DMS114 treated with DMSO at 0.1 percent for 48 hours (cell line): ENCODE data around the gene NEB.
"Not testable (repeated sequence)": the region's sequence is repeated elsewhere in the genome, so short reads cannot be mapped to it uniquely, and the experiment has no call there.

Experiments
- DNase-seq: peaks from one replicate; lab custom pipeline; 2025; ENCODE audit not compliant: unreplicated experiment; lab: John Stamatoyannopoulos, UW

The NEB gene

DNA sequence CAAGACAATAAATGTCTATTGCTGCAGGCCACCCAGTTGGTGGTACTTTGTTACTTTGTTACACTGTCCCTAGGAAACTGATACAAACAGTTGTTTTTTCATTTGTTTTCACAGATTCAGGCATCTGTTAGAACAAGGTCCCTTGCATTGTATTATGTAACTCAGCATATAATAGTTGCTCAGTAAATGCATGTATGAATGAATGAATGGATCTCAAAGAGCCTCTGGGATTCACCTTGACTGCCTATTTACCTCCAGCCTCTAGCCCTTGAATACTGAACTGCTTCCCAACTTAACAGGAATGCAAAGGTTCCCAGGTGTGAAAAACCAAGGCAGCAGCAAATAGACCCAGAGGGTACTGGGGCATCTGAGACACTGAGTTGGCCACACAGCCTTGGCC lies 27.4 kb upstream of the NEB start:
- DNase-seq: no peak

DNA sequence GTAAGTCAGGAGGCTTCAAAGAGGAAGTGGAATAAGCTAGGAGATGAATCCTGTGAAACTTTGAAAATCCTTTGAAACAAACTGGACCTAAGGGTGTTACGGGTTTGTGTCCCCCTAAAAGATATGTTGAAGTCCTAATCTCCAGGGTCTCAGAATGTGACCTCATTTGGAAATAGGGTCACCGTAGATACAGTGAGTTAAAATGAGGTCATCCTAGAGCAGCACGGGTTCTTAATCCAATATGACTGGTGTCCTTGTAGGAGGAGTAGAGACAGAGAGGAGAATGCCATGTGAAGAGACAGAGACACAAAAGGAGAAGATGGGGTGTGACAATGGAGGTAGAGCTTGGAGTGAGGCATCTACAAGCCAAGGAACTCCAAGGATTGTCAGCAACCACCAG lies 26.9 kb upstream of the NEB start:
- no peak for DNase-seq

DNA sequence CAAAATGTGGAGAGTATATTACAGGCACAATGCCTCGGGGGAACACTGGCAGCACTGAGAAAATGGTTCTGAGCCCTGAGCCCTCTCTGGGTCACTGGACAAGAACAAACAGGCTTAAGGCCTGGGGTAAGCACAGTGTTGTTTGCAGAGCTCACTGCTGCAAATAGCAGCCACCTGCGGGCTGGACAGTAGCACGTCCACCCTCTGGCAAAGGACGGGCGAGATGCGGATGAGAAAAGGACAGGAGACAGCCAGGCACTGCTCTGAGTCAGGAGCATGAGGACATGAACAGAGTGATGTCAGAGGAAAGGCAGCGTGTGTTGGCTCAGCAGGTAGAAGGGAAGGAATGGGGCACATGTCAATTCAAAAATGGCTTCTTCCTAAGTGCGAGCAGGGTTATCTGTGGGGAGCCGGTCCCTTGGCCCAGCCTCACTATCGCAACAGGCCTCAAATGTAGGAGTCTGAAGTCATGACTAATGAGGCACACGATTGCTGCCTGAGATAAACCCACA lies 25.9 kb upstream of the NEB start:
- DNase-seq: no peak

DNA sequence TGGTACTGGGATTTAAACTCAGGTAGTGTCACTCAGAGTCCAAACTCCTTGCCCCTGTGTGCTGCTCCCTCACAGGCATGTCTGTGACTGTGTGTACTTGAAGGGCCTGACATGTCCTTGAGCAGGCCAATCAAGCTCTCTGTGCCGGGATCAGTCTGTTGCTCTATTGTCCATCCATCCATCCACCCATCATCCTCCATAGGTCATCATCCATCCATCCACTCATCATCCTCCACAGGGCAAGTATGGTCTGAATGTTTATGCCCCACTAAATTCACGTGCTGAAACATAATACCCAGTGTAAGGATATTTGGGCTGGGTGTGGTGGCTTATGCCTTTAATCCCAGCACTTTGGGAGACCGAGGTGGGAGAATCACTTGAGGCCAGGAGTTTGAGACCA lies 24.5 kb upstream of the NEB start:
- no peak for DNase-seq

DNA sequence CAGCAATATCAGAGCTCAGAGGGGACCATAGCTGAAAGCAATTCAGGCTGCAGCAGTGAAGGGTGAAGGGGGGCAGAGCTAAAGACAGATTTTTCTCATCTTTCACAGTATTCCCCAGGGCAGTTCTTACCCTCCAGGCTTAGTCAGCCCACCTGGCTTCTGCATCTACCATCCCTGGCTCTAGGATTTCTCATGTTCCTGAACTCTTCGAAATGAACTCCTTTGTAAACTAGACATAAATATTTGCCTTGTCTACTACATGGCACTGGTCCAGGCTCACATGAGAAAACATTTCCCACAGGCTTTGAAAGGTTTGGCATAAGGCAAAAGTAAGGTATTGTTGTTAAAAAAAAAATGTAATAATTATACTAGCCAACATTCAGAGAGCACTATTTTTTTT lies 23.6 kb upstream of the NEB start:
- no peak for DNase-seq

DNA sequence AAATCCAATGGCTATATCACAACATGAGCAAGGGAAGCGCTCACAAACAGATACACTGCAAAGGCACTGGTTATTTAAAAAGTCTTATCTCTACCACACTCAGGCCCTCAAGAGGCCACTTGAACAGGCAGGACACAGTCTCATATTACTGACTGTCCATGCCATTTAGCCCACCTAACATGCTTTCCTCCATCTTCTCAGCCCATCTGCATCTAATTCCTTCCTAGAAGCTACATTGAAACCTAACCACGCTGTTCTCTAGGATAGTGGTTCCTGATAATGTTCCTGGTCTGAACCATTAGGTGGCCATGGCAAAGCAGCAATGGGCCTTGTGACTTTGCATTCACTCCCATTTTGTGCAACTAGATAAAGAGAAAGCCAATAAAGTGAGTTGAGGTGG lies 22.5 kb upstream of the NEB start:
- no peak for DNase-seq

DNA sequence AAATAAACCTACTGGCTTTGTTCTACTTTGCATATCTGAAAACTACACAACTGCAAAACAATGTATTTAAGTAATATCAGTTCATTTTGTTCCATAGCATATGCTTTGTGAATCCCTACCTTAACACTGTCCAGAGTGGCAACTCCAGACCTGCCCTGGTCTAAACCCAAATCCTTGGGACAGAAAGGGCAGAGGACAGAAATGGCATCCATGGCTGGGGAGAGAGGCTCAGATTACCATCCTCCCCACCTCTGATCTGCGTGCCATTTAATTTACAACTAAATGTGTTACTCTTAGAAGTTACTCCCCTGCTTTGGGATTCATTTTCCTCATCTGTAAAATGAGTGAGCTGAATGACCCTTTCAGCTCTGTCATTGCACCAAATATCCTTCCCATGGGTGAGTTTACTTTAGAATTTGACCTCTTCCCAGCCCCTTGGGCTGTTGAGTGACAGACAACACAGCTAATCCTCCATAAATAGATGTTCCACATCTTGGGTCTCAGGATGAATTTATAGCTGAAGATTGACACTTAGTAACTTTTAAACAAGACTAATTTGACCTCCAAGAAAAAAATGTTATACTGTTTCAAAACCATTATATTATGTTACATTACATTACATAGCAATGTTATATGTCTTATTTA lies 20.1 kb upstream of the NEB start:
- no peak for DNase-seq

DNA sequence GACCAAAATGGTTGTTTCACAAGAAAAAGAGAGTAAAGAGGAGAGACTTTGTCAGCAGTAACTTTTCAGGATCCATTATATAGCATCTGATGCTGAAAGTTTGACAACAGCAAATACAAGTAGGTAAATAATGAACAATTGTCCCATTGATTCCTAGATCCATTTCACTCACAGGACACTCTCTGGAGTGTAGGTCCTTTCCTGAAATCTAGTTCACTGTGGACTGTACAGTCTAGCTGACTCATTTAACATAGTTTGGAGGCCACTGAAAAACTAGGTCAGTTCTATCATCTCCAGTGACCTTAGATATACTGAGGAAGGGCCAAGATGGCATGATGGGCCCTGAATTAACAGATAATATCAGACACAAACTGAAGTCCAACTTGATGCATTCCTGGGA lies 19.3 kb upstream of the NEB start:
- DNase-seq: no peak

DNA sequence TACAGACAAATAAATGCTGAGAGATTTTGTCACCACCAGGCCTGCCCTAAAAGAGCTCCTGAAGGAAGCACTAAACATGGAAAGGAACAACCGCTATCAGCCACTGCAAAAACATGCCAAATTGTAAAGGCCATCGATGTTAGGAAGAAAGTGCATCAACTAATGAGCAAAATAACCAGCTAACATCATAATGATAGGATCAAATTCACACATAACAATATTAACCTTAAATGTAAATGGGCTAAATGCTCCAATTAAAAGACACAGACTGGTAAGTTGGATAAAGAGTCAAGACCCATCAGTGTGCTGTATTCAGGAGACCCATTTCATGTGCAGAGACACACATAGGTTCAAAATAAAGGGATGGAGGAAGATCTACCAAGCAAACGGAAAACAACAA lies 11.0 kb upstream of the NEB start:
- DNase-seq: not testable (repeated sequence)

DNA sequence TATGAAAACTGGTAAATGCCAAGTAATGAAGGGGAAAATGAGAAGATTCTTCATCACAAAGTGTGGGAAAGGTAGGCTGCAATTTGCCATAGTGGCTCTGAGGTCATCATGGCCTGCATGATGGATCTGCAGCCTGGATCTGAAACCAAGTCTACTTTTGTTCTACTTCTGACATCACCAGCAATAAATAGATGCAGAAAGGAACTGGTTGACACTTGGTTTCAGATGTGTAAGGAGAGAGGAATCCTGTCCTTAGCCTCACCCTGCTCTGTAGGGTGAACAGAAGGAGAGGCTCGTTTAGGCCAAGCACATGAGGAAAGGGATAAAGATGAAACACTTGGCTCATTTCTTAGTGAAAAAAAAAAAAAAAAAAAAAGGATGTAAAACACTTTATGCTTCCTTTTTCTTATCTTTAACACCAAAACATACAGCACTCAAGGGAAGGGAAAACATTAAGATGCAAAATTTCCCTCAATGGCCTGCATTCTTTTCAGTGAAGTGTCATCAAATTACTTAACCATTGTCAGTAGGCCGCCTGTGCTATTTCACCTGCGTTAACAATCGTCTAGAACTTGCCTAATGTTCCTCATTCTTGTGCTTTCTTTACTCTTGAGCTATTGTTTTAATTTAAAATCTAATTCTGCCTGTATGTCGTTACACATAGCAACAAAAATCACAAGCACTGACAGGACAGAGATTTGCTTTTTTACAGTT lies 3.9 kb downstream of the NEB start:
- no peak for DNase-seq

DNA sequence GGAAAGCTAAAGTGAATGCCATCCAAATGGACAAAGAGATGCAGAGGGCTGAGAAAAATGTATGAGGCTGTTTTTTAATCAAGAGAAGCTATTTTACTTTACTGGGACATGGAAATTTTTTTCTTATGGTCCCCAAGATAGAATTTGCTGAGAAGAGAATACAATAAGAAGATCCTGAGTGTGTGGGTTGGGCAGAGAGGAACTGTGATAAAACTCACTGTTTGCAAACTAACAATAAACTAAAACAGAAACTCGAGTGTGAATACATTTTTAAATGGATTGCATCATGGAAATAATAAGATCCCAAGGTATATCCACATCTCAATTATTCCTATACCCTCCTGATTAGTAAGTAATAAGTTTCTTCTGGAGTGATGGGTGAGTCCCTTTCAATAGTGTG lies 4.4 kb downstream of the NEB start:
- DNase-seq: no peak

DNA sequence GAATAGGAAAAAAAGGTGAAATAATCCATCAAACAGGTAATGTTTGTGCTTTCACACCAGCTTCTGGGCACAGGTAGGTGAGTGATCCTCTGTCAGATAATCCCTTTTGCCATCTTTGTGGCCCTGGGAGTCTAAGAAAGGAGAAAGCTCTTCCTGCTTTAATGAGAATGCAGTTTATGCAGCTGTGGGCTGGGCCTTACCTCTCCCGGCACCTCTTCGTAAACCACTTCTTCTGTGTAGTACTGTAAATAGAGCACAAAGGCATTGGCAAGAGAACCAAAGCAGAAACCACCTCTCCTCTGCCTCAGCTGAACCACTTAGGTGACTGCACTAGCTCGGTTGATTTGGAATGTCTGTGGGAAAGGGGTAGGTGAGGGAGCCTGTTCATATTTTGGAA lies 4.9 kb downstream of the NEB start:
- DNase-seq: no peak

DNA sequence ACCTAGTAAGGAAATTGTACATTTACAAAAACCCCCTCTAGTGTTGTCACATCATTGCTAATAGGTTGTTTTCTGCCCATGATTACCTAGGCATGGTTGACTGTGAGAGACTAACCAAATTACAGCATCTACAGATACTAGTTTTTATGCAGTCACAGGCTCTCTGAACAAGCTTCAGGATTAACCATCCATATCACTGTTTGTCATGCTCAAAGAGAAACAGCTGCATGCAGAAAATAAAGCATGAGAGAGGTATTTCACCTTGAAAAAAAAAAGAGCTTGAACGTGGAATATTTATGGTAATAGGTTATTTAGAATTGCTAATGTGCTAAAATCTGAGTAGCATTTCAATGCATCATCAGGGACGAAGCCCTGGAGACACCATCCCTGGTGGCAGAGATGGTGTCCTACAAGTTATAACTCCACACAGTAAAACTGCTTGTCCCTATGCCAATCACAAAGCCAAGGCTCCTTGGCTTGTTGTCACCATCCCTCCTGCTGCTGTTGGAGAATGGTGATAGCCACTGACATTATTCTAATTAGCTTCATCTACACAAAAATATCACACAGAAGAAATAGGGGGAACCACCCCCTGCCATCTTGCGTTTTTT lies 5.4 kb downstream of the NEB start:
- DNase-seq: no peak

DNA sequence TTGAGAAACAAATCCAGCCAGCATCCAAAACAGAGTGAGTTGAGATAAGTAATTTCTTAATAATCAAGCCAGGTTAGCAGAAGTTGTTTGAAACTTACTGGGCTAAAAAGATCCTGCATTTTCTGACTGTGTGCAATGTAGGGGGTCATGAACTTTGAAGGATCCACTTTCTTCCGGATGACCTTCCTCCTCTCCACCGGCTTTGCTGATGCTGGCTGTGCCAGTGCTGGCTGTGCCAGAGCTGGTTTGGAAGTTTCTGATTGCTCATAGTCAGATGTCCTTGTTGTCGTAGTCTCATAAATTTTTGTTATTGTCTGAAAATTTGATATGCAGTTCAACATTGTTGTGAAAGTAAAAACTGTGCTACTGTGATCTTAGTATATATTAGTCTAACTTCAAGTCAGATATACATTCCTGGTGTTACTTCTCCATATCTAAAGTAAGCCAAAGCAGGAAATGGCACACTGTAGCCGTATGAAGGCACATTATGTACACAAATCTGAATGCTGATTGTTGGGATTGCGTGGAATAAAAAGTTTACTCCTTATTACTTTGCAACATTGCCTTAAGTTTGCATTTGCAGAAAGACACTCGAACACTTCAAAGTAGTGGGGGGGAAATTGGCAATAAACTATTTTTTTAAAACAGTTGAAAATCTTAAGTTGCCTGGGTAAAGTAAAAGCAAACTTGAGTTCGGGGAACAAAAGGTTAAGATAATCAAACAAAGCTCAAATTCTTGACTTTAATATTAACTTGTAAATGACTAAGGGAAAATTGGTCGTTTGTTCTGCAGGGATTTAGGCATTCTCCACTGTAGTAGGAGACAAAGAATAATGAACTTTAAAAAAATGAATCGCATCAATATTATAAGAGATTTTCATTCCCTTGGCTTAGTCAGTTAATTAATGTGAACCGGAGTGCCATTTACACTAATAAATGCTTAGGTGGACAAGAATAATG lies 6.4 kb downstream of the NEB start:
- DNase-seq: no peak

DNA sequence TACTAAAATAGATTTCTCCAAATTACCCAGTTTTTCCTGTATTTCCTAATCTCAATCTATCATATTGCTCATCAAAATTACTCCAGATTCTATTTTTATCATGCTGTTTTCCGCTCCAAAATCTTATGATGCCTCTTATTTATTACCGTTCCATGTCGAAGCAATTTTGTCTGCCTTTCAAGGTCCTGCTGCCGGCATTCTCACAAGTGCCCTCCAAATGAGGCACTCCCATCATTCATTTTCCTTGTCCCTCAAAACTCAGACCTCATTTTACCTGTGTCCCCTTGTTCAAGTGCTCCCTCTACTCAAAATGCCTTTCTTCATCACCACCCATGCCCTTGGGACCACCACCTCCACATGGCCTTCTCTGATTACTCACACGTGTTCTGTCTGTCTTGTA lies 13.1 kb downstream of the NEB start:
- DNase-seq: no peak

DNA sequence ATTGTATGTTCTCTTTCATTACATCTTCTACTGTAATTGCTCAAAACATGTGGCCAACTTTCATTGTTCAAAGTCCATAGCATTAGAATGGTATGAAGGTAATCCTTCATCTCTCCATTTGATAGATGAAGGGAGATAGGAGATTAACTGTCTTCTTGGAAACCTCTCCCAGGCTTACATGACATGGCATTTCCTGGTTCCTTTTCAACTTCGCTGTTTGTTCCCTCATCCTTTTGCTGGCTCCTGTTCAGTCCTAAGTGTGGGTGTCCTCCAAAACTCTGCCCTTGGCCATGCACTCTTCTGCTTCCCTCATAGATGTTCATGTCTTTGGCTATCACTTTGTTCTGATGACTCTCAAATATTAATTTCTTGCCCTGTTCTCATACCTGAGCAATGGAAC lies 13.8 kb downstream of the NEB start:
- no peak for DNase-seq

DNA sequence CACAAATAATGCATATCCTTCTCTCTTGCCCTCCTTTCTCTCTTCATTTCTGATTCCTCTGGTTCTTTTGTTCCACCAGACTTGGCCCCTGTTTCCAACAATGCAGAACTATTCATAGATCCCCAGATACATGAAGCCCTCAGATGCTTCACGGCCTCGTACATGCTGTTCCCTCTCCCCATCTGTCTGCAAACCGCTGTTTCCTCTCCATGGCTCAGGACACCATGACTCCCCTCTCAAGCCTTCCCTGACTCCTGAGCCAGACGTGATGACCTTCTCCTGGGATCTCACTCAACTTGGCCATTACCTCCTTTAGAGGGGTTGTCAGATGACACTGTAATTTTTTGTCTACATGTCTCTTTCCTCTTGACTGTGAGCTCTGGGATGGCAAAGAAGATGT lies 15.5 kb downstream of the NEB start:
- no peak for DNase-seq

DNA sequence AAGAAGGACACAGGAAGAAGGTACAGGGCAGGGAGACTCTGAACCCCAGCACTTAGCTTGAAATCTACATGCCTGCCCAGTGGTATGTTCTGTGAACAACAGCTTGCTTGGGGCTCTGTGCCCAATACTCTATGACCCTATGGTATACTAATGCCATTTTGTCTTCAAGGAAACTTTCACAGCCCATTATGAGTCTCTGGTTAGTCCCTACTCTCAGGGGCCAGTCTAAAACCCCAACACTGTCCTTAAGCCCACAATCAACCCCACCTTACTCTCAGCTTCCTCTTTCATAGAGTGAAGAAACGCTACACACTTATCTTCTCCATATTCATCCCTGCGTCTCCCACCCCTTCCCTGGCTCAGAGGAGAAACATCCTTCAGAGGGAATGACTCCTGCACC lies 16.0 kb downstream of the NEB start:
- no peak for DNase-seq

DNA sequence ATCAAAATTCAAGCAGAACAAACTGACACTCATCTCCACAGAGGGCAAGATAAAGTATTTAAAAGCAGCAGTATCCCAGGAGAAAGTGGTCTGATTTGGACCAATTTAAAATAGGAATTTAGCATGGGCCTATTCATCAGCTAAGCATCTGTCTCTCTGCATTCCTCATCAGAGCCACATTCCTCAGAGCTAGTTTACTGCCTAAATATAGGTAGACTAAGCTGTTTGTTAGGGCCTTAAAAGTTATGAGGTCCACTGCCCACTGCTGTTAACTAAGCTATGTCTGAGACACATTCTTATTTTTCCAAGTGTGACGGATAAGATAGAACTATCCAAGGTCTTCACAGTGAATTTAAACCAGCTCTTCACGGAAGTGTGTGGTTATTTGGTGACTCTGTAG lies 17.6 kb downstream of the NEB start:
- no peak for DNase-seq

DNA sequence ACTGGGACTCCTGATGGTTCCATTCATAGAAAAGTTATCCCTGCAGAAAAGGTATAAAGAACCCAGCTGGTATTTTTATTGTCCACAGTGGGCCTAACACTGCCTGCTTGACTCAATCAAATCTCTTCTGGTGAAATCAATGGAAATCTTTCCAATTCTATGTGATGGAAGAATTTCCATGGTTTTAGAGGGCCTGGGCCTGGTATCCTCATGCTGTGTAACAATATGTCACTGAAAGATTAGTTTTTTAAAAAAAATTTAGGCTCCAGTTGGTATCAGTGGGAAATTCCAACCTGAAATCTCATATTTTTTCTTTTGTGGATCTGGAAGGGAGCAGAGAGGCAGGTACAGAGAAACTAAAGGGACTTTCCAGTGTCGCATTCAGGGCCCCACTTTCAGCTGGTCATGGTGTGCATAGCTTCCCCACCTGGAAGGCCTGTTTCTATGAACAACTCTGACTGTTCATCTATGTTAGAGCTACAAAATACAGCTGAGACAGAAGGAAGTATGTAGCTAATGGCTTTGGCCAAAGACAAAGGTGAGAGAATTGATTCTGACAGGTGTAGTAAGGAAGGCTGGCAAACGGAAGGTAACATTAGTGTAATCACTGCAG lies 20.9 kb downstream of the NEB start:
- DNase-seq: no peak

DNA sequence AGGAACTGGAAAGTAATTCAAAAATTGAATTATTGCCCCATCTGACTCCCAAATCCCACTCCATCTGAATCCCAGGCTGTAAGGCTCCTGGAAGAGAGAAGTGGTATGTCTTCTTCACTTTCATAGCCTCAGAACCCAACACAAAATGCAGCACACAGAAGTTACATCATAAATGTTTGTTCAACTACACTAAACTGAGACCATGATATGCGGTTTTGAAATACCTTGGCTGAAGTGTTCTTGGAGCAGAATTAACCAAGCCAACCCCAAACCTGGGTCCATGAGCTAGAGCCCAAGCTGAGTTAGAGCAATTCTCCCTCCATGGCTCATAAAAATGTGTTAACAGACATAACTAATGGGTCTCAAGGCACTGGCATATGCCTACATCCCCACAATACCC lies 23.3 kb downstream of the NEB start:
- no peak for DNase-seq
